ENCODE results near the gene UBE2A. TPM values are rescaled to one million over a fixed set of nuclear protein-coding genes. Genes with fewer than 3 reads are reported as not detected.

Gene UBE2A
- total RNA-seq, 1 donor from 2014 or later: 73.5 TPM

- Mint-ChIP-seq H3K4me3 (no peak overlapping the region), H3K4me1 (peaks cover 10% of the 10 kb centered on the region), H3K9me3 (no peaks in the 10 kb centered on the region), H3K36me3 (ENCODE audit: low read depth) (peaks cover 3% of the 10 kb centered on the region), H3K27me3 (no peaks in the 10 kb centered on the region), H3K27ac (no peak overlapping the region)
- DNase-seq (no peak), ATAC-seq (ENCODE audit: low read depth) (no peak)
- ChIA-PET CTCF (no interaction called here), POLR2A (no interaction called here)
- intact Hi-C loops (cut with micrococcal nuclease): no loop called here
- TF ChIP-seq CTCF (IDR thresholded peaks at IDR 0.05): no peak
Observed at GRCh38 chrX:119570351-119570835, 4.0 kb upstream of the UBE2A start.

DNA sequence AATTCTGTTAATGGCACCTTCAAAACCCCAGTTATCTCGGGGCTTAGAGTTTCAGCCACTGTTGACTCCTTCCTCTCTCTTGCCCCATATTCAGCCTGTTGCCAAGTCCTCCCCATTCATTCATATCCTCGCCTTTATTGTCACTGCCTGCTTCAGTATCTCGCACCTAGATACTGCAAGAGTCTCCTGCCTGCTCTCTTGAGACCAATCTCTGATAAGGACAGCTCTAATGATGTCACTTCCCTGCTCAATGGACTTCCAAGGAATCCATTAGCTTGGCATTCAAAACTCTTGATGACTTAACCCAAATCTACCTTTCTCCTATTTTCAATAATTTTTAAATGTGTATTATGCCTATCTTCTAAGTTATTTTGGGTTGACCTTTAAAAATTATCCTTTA, 1.1 kb upstream of the UBE2A start:
- ChIA-PET CTCF (interaction anchor here (1.1 kb wide), 1 partner anchor 57 kb away, joined by 6 read pairs; no protein-coding TSS in a partner anchor), POLR2A (interaction anchor here (1.5 to 2.9 kb wide), 8 partner anchors 8 to 218 kb away, joined by 3 to 48 read pairs (median 18); partner anchors contain the start of genes NKRF, RPL39, SOWAHD and STEEP1)
- peaks cover 11% of the 10 kb centered on the region for H3K36me3 Mint-ChIP-seq (ENCODE audit: low read depth)
- peak overlapping the region; percentile 93 for H3K4me3 Mint-ChIP-seq
- intact Hi-C loops (cut with micrococcal nuclease): no loop called here
- TF ChIP-seq CTCF (IDR thresholded peaks at IDR 0.05): no peak
- no peak for DNase-seq
- H3K9me3 Mint-ChIP-seq: no peaks in the 10 kb centered on the region
- no peak for ATAC-seq (ENCODE audit: low read depth)
- H3K4me1 Mint-ChIP-seq: peaks cover 27% of the 10 kb centered on the region
- H3K27me3 Mint-ChIP-seq: no peaks in the 10 kb centered on the region
- no peak overlapping the region for H3K27ac Mint-ChIP-seq

DNA sequence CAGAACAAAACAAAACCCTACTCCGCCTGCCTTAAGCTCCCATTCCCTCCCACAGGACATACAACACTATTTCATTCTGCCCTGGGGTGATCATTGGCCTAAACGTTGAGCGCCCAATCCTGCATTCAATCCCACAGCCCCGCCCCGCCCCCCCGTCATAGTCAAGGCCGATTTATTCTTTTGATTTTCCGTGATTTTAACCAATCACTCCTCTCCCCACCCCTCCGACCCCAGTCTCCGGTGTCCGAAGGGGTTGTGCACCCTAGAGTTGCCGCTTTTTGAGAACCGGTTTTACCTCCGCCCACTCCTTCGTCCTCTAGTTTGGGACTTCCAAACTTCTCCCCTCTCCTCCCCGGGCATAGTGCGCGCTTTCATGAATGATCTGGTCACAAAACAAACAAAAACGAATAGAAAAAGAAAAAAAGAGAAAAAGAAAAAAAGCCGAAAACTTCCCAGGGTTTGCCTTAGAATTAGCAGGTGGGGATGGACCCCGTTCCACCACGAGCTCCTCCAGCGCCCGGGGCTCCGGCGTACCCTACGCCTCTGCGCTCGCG, 446 bp upstream of the UBE2A start:
- Mint-ChIP-seq H3K9me3 (no peaks in the 10 kb centered on the region), H3K4me1 (peaks cover 32% of the 10 kb centered on the region), H3K27ac (peak overlapping the region; percentile 91), H3K4me3 (peak overlapping the region; percentile 93), H3K36me3 (ENCODE audit: low read depth) (peaks cover 11% of the 10 kb centered on the region), H3K27me3 (no peaks in the 10 kb centered on the region)
- CTCF ChIA-PET: interaction anchor here (0.6 to 1.3 kb wide), 3 partner anchors 9 to 57 kb away, joined by 3 to 6 read pairs (median 3); no protein-coding TSS in a partner anchor
- POLR2A ChIA-PET: interaction anchor here (0.5 to 2.9 kb wide), 27 partner anchors 9 to 279 kb away, joined by 3 to 48 read pairs (median 7); partner anchors contain the start of genes NKRF, RPL39, SEPTIN6 and SOWAHD
- intact Hi-C loops (cut with micrococcal nuclease): loop anchor here (1.0 to 2.0 kb wide), 6 partner anchors 9 to 297 kb away; partner anchors contain the start of genes NDUFA1, NKRF, RNF113A and SEPTIN6
- ATAC-seq (ENCODE audit: low read depth) (peak; percentile 7), DNase-seq (no peak)
- no peak for TF ChIP-seq CTCF (IDR thresholded peaks at IDR 0.05)

GRCh38 chrX:119579414-119579813, 5.1 kb downstream of the UBE2A start:
- no peak for TF ChIP-seq CTCF (IDR thresholded peaks at IDR 0.05)
- CTCF ChIA-PET: interaction anchor here (1.0 to 1.2 kb wide), 4 partner anchors 27 to 151 kb away, joined by 3 to 5 read pairs (median 3); partner anchors contain the start of gene NKRF
- Mint-ChIP-seq H3K4me3 (peak overlapping the region; percentile 46), H3K4me1 (peaks cover 47% of the 10 kb centered on the region), H3K9me3 (no peaks in the 10 kb centered on the region), H3K36me3 (ENCODE audit: low read depth) (peaks cover 22% of the 10 kb centered on the region), H3K27ac (peak overlapping the region; percentile 70), H3K27me3 (no peaks in the 10 kb centered on the region)
- POLR2A ChIA-PET: interaction anchor here (0.6 to 1.6 kb wide), 9 partner anchors 14 to 212 kb away, joined by 3 to 18 read pairs (median 6); partner anchors contain the start of genes NKRF, RPL39 and STEEP1
- ATAC-seq (ENCODE audit: low read depth) (peak; percentile 76), DNase-seq (no peak)
- intact Hi-C loops (cut with micrococcal nuclease): loop anchor here (2.0 kb wide), 1 partner anchor 15 kb away; the partner anchor contains the start of gene STEEP1

DNA sequence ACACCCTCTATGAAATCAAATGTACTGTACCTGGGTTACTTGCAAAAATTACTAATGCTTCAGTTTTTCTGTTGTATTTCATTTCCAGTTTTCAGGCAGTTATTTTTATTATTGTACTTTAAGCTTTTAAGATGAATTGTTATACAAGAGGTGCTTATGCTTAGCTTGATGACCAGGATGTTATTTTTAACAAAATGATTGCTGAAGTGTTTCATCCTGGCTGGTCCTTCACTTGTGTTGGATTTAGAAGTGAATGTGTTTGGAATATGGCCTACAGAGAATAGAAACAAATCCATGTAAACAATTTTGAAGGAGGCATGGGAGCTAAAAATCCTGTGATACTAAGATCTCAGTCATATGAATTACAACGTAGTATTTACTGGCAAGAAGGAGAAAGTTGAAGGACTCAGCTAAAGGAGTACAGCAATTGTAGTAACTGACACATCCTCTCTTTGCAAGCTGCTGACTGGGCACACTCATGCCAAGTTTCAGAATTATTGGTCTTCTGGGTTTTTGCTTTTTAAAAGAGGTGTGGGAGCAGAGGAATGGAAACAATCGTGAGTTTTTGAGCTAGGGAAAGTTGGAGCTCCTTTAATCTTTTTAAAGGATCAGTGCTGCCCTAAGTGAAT, 9.2 kb downstream of the UBE2A start:
- ChIA-PET CTCF (interaction anchor here (0.8 to 1.0 kb wide), 3 partner anchors 10 to 34 kb away, joined by 3 read pairs; no protein-coding TSS in a partner anchor), POLR2A (interaction anchor here (0.7 to 2.3 kb wide), 2 partner anchors 10 to 12 kb away, joined by 6 to 12 read pairs; partner anchors contain the start of gene UBE2A)
- H3K27me3 Mint-ChIP-seq: no peaks in the 10 kb centered on the region
- H3K4me3 Mint-ChIP-seq: no peak overlapping the region
- DNase-seq: no peak
- ATAC-seq (ENCODE audit: low read depth): no peak
- no peak for TF ChIP-seq CTCF (IDR thresholded peaks at IDR 0.05)
- intact Hi-C loops (cut with micrococcal nuclease): loop anchor here (5.0 kb wide), 1 partner anchor 36 kb away; no protein-coding TSS in a partner anchor
- no peaks in the 10 kb centered on the region for H3K9me3 Mint-ChIP-seq
- H3K27ac Mint-ChIP-seq: no peak overlapping the region
- H3K36me3 Mint-ChIP-seq (ENCODE audit: low read depth): peaks cover 23% of the 10 kb centered on the region
- H3K4me1 Mint-ChIP-seq: peaks cover 26% of the 10 kb centered on the region
